Tibial nerve (tissue), 3 donors: ENCODE measurements around the gene SLC36A3.

Experiments used
- CTCF ChIP-seq, 5 experiments: fragments of 200-600 bp in 3 of 5; fragments of 450-650 bp in 2 of 5; sonication (generic) in 3 of 5; IDR thresholded peaks; one replicate each; pipeline ENCODE4 v1.5.1; 2016 to 2019; ENCODE audit warnings: antibody characterized with exemption in 5 of 5, mild to moderate bottlenecking in 3 of 5, moderate library complexity in 2 of 5
- POLR2A ChIP-seq, 2 donors: fragments of 450-650 bp; IDR thresholded peaks; one replicate each; pipeline ENCODE4 v1.6.1; 2017; ENCODE audit warnings: antibody characterized with exemption in 2 of 2, mild to moderate bottlenecking in 2 of 2, moderate library complexity in 2 of 2

DNA sequence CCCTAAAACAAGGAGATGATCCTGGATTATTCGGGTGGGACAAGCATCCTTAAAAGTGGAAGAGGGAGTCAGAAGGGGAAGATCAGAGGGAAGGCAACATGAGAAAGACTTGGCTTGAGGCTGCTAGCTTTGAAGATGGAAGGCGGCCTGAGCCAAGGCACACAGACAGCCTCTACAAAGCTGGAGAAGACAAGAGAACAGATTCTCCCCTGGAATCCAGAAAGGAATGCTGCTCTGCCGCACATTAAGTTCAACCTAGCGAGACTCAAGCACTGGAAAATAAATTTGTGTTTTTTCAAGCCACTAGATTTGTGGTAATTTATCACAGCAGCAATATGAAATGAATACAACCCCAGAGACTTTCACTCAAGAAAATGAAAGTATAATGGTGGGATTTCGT, 17.9 kb downstream of the SLC36A3 start:
- TF ChIP-seq CTCF (IDR thresholded peaks at IDR 0.05): no peak
- TF ChIP-seq POLR2A (IDR thresholded peaks at IDR 0.05): no peak
